Type B pancreatic cell (in vitro differentiated cells): Measurements from ENCODE around the gene WDR91. TPM values are rescaled to one million over a fixed set of nuclear protein-coding genes. Genes with fewer than 3 reads are reported as not detected.

Experiments used
- DNase-seq: peaks from one replicate; pipeline ENCODE4 v3.0.0; 2021; ENCODE audit warnings: mixed read lengths; ENCODE audit not compliant: unreplicated experiment; ENCODE audit errors: extremely low spot score
- H3K27ac Mint-ChIP-seq: 2 replicates; pipeline ENCODE4 v1.8.0; 2021; ENCODE audit warnings: mild to moderate bottlenecking, mixed read lengths
- H3K27me3 Mint-ChIP-seq: 2 replicates; pipeline ENCODE4 v1.8.0; 2021; ENCODE audit warnings: mixed read lengths
- H3K36me3 Mint-ChIP-seq: 2 replicates; pipeline ENCODE4 v1.8.0; 2021; ENCODE audit warnings: mixed read lengths
- H3K4me1 Mint-ChIP-seq: one replicate; pipeline ENCODE4 v1.8.0; 2021; ENCODE audit warnings: mixed read lengths; ENCODE audit not compliant: unreplicated experiment
- H3K4me3 Mint-ChIP-seq: 2 replicates; pipeline ENCODE4 v1.8.0; 2021; ENCODE audit warnings: mild to moderate bottlenecking, mixed read lengths
- H3K9me3 Mint-ChIP-seq: 2 replicates; pipeline ENCODE4 v1.8.0; 2021; ENCODE audit warnings: mixed read lengths
- CTCF ChIP-seq: fragments of 200-600 bp; sonication (generic); conservative IDR thresholded peaks from 2 replicates; pipeline ENCODE4 v1.5.0; 2021; ENCODE audit warnings: antibody characterized with exemption, mild to moderate bottlenecking
- total RNA-seq: library from RNA; stranded (reverse); gene quantifications from 2 replicates; pipeline ENCODE4 v1.2.1, GENCODE V29; 2021; ENCODE audit warnings: low replicate concordance

Gene WDR91
- total RNA-seq, 1 donor from 2014 or later: 25.8 TPM

DNA sequence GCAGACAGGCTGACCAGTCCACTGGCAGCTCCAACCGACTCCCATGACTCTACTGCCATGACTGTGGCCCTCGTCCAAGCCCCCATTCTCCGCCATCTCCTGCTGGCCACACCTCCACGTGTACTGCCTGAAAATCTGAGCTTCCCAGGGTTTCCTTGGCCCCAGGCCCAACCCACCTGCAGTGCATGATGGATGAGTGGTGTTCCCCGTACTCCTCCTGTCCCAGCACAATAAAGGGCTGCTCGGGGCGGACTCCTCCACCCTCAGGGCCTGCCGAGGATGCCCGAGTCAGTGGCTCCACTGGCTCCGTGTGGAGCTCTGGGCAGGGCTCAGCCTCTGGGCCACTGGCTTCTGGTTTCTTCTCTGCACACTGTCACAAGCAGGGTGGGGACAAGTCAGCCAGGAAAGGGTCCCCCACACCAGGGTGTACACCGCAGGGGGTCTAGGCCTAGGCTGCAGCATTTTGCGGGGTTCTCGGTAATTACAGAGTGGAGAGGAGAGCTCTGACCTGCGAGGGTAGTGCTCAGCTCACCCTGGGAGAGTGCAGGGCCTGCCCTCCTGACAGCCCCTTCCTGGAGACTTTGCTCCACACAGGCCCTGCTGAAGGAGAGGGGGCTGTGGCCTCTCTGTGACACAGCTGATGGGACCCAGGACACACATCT, 15.2 kb downstream of the WDR91 start:
- TF ChIP-seq CTCF: no peak
- H3K27ac Mint-ChIP-seq: no peak overlapping the region
- H3K36me3 Mint-ChIP-seq: peaks cover 36% of the 10 kb centered on the region
- DNase-seq: no peak
- H3K4me1 Mint-ChIP-seq: peaks cover 20% of the 10 kb centered on the region
- H3K27me3 Mint-ChIP-seq: no peaks in the 10 kb centered on the region
- no peak overlapping the region for H3K4me3 Mint-ChIP-seq
- H3K9me3 Mint-ChIP-seq: no peaks in the 10 kb centered on the region

GRCh38 chr7:135195156-135195555, 16.2 kb downstream of the WDR91 start:
- H3K27me3 Mint-ChIP-seq: no peaks in the 10 kb centered on the region
- H3K9me3 Mint-ChIP-seq: no peaks in the 10 kb centered on the region
- peaks cover 14% of the 10 kb centered on the region for H3K4me1 Mint-ChIP-seq
- DNase-seq: no peak
- peaks cover 32% of the 10 kb centered on the region for H3K36me3 Mint-ChIP-seq
- no peak overlapping the region for H3K27ac Mint-ChIP-seq
- H3K4me3 Mint-ChIP-seq: no peak overlapping the region
- TF ChIP-seq CTCF: no peak

DNA sequence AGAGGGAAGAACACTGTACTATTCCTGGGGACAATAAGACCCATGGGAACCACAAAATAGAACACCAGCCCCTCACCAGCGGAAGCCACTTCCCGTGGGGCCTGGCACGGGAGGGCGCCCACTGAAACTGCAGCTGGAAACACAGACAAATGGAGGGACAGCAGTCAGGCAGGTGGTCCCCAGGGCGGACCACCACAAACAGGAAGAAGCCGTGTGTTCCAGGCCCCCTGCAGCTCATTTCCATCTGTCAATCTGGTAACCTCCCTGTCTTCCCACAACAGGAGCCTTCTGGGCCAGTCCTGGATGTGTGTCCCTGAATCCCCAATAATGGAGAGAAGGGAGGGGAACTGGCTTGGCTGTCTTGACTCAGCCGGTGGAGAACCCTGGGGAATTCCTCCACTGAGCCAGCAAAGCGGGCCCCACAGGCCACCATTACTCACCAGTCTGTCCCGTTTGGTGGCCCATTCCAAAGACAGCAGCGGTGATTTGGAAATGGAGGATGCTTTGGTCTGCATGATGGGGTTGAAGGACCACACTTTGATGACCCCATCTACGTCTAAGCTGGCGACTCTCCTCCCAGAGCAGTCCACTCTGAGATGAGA, 16.7 kb downstream of the WDR91 start:
- no peaks in the 10 kb centered on the region for H3K27me3 Mint-ChIP-seq
- H3K4me3 Mint-ChIP-seq: no peak overlapping the region
- DNase-seq: no peak
- H3K27ac Mint-ChIP-seq: no peak overlapping the region
- H3K36me3 Mint-ChIP-seq: peaks cover 37% of the 10 kb centered on the region
- H3K9me3 Mint-ChIP-seq: no peaks in the 10 kb centered on the region
- peaks cover 19% of the 10 kb centered on the region for H3K4me1 Mint-ChIP-seq
- TF ChIP-seq CTCF: no peak

DNA sequence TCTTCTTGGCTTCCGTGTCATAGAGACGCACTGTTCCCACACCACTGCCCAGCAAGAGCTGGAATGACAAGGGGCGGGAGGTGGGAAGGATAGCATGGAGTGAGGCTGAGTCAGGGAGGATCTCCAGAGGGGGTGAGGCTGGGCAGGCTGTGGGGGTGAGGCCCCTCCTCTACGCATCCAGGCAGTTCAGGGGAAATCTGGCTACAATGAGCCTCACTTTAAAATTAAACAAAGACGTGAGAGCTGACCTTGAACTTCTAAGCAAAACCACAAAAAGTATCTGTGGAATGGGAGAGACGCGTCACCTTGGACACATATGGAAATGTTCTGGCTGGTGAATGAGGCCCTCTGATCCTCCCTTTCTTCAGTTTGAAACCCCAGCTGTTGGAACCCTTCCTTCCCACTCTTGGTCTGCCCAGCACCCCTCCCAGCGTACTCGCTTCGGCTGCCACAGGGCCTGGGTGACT, 17.7 kb downstream of the WDR91 start:
- Mint-ChIP-seq H3K4me3 (no peak overlapping the region), H3K9me3 (no peaks in the 10 kb centered on the region), H3K36me3 (peaks cover 36% of the 10 kb centered on the region), H3K27me3 (no peaks in the 10 kb centered on the region), H3K4me1 (peaks cover 21% of the 10 kb centered on the region), H3K27ac (no peak overlapping the region)
- TF ChIP-seq CTCF: no peak
- DNase-seq: no peak

- no peaks in the 10 kb centered on the region for H3K27me3 Mint-ChIP-seq
- H3K27ac Mint-ChIP-seq: no peak overlapping the region
- no peak overlapping the region for H3K4me3 Mint-ChIP-seq
- no peak for DNase-seq
- H3K4me1 Mint-ChIP-seq: peaks cover 21% of the 10 kb centered on the region
- H3K36me3 Mint-ChIP-seq: peaks cover 36% of the 10 kb centered on the region
- no peaks in the 10 kb centered on the region for H3K9me3 Mint-ChIP-seq
- no peak for TF ChIP-seq CTCF
Measured at GRCh38 chr7:135192914-135193536, 18.3 kb downstream of the WDR91 start.
